Measurements from ENCODE around the gene RXRB. TPM values are rescaled to one million over a fixed set of nuclear protein-coding genes. Genes with fewer than 3 reads are reported as not detected.

Gene RXRB
- total RNA-seq, 1 donor from 2014 or later = 15.0 TPM

DNA sequence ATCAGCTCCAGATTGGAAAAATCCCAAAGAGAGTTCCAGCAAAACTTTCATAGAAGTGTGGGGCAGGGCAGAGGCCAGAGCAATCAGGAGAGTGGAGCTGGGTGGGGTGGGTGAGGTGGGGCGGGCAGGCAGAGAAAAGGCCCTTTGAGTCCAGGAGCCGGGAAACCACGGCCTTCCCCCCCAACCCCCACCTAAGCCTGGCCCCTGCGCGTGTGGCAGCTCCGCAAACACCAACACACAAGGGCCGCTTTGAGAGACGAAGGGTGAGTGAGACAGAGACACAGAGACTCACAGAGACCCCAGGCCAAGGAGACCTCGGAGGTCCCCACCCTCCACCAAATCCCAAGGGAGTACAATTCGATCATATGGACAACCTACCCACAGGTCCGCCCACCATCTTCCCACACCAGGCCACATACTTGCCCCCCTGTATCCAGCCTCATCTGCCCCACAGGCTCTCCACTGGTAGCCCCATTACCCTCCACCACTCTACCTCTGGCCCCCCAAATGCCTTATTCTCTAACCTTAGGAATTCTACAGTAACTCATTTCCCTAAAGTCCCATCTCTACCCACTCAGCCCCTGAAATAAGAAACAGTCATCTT lies 9.9 kb downstream of the RXRB start:
- no peak overlapping the region for H3K4me3 ChIP-seq (ENCODE audit: low read depth, low read length)
- TF ChIP-seq CTCF (conservative IDR thresholded peaks at IDR 0.05; ENCODE audit: low read depth, low read length) = no peak
- no peak for DNase-seq (ENCODE audit: low read depth)

- TF ChIP-seq CTCF (conservative IDR thresholded peaks at IDR 0.05; ENCODE audit: low read depth, low read length) = no peak
- DNase-seq (ENCODE audit: low read depth) = no peak
- H3K4me3 ChIP-seq (ENCODE audit: low read depth, low read length) = no peak overlapping the region
Measured at GRCh38 chr6:33189625-33190448, 10.6 kb downstream of the RXRB start.

- DNase-seq (ENCODE audit: low read depth) = no peak
- no peak for TF ChIP-seq CTCF (conservative IDR thresholded peaks at IDR 0.05; ENCODE audit: low read depth, low read length)
- no peak overlapping the region for H3K4me3 ChIP-seq (ENCODE audit: low read depth, low read length)
Measured at GRCh38 chr6:33189164-33189563, 11.3 kb downstream of the RXRB start.

DNA sequence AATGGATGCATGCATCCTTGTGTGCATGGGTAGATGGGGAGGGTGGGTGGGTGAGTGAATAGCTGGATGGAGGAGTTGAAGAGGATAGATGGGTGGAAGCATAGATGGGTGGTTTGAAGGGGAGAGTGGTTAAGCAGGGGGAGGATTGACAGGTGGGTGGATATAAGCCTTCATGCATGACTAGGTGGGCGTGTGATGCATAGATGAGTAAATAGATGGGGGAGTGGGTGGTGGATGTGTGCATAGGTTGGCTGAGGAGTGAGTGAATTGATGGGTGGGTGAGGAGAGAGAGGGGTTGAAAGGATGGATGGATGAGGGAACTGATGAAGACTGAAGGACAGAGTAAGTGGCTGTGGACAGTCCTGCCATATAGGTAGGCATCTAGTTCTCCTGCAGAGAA lies 12.7 kb downstream of the RXRB start:
- TF ChIP-seq CTCF (conservative IDR thresholded peaks at IDR 0.05; ENCODE audit: low read depth, low read length) = no peak
- no peak for DNase-seq (ENCODE audit: low read depth)
- H3K4me3 ChIP-seq (ENCODE audit: low read depth, low read length) = no peak overlapping the region

- no peak for DNase-seq (ENCODE audit: low read depth)
- H3K4me3 ChIP-seq (ENCODE audit: low read depth, low read length) = no peak overlapping the region
- TF ChIP-seq CTCF (conservative IDR thresholded peaks at IDR 0.05; ENCODE audit: low read depth, low read length) = no peak
Measured at GRCh38 chr6:33185654-33186187, 14.7 kb downstream of the RXRB start.

GRCh38 chr6:33185190-33185589 lies 15.3 kb downstream of the RXRB start:
- no peak overlapping the region for H3K4me3 ChIP-seq (ENCODE audit: low read depth, low read length)
- no peak for TF ChIP-seq CTCF (conservative IDR thresholded peaks at IDR 0.05; ENCODE audit: low read depth, low read length)
- DNase-seq (ENCODE audit: low read depth) = no peak

Measured in epithelial cell of proximal tubule (primary cell).